HuH-7 (cell line): ENCODE results near the gene PLCG2.
"Not testable (repeated sequence)": the region's sequence is repeated elsewhere in the genome, so short reads cannot be mapped to it uniquely, and the experiment has no call there.

ENCODE experiments used
- DNase-seq: peaks from one replicate; pipeline ENCODE4 v3.0.0; 2011; ENCODE audit warnings: low spot score

PLCG2 gene

DNA sequence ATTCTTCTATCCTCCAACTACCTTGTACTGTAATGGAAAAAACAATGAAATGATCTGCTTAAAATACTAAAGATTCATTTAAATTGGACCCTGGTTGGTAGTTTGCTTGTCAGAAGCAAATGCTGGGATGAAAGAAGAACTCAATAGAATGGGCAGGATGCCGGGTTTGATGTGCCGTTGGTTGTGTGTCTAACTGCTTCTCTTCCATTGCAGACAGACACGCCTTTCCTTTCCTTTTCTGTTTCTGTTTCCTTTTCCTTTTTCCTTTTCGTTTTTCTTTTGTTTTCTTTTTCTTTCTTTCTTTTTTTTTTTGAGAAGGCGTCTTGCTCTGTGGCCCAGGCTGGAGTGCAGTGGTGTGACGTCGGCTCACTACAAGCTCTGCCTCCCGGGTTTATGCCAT lies 64.6 kb downstream of the PLCG2 start:
- no peak for DNase-seq

DNA sequence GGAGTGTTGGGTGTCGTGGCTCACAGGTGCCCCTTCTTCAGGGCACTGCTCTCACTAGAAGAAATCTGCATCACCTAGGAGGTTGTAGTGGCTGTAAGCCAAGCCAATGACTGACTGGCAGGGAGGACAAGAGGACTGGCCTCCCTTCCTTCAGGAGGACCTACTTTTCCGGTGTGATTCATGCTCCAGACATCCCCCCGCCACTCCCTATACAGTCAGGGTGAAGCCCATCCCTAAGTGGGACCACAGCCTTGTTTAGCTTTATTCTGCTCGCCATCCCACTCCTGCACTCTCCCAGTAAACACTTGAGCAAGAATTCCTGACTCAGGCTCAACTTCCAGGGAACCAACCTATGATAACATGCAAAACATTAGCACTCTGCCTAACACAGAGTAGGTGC lies 67.0 kb downstream of the PLCG2 start:
- no peak for DNase-seq

DNA sequence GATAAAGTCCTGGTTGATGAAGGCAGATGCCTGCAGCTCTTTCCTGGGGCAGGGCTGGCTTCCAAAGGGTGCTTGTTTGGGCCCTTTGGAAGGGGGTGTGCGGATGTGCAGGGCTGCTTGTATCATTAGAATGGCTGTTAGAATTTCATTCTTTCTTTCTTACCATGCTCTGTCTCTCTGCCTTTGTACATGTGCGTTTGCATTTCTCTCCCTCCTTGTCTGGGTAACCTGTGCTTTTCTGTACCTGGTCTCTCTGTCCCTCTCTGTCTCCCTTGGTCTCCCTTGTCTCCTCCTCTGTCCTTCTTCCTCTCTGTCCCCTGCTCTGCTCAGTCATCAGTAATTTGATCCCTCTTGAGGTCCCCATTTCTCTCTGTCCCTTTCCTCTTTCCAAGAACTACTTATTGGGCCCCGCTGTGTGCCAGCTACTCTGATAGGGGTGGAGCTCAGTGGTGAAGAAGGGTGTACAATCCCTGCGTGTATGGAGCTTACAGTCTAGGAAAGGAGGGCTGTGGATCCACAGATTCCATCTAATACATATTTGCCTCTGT lies 69.3 kb downstream of the PLCG2 start:
- DNase-seq: no peak

DNA sequence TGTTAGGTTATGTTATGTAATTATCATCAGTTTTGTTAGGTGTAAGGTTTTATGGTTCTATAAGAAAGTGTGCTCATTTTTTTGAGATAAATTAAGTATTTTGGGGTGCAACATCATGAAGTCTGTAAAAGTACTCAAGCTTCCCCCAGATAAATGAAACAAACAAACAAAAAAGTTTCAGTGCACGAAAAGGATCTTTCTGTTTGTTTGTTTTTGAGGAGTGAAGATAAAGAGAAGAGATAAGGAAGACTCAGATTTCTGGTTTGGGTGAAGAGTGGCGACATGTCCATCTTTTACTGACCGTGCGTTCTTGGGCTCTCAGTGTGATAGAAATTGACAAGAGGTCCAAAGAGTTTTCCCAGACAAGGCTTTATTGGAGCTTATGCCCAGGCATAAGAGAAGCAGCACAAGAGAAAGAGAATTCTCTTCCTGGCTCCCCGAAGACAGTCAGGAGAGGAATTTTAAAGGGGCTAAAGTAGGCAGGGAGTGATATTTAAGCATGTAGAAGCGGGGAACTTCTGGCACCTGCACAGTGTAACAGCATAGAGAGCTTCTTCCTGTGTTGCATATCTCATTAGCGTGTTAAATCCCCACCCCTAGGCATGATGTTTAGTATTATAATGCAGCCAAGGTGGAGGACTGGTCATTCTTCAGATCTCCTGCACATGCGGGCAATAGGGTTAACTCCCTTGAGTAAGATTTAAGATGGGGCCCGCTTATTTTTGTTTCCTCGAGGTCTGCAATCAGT lies 71.3 kb downstream of the PLCG2 start:
- no peak for DNase-seq

DNA sequence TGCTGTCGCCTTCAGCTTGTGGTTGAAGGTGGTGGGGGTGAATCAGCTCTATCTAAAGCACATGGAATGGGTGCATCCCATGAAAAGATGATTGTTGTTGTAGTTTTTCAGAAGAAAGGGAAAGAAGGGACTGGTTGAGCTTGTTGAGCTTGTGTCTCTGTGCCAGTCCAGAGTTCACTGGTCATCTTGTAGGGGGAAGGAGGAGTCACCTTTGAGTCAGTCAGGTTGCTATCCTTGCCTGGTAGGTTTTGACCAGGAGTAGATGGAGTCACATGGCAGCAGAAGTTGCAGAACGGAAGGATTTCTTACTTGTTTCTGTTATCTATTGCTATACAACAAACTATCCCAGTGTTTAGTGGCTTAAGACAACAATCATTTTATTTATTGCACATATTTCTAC lies 73.3 kb downstream of the PLCG2 start:
- no peak for DNase-seq

DNA sequence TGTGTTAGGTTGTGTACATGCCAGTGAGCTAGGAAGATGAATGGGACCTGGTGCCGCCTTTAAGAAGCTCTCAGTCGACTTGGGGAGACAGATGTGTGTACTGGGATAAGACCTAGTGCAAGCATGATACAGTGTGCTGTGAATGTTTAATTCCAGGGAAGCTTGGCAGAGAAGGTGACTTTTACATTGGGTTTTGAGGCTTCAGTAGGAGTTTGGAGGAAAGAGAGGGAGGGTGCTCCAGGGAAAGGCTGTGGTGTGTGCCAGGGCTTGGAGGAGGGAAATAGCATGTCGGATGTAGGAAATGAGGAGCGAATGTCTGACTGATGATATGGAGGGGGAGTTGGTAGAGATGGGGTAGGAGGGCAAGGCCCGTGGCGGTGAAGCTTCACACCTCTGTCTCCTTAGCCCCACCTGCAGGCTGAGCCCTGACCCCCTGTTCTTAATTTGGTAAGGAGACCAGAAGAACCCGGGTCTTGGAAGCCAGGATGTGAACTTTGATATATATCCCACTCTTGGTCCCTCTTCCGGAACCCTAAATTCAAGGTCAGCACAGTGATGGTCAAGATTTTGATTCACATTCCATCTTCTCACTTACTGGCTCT lies 76.6 kb downstream of the PLCG2 start:
- no peak for DNase-seq

DNA sequence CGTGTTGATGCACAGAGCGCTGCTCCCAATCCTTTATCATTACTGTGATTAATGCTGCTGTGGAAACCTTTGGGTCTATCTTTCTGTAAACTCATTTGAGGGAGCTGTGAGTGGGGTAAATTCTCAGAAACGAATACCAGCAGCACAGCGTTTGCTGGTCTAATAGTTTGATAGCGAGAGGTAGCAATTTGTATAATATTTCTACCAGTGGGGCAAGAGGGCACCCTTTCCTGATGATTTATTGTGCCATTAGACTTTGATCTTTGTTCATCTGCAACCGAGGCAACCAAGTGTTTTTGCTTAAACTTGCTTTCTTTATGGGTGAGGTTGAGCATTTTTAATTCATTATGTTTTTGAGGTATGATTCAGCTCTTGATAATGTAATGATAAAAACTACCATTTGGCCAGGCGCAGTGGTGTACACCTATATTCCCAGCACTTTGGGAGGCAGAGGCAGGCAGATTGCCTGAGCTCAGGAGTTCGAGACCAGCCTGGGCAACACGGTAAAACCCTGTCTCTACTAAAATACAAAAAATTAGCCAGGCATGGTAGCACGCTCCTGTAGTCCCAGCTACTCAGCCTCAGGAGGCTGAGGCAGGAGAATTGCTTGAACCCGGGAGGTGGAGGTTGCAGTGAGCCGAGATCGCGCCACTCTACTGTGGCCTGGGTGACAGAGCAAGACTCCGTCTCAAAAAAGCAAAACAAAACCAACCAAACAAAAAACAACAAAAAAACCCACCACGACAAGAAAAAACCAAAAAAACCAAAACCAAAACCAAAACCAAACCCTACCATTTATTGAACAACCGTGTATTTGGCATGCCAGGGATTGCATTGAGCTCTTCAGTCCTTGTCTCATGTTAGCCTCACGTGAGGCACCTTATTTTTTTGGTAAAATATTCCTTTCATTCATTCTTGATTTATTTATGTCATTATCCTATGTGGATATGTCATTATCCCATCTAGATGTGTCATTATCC lies 81.5 kb downstream of the PLCG2 start:
- no peak for DNase-seq

DNA sequence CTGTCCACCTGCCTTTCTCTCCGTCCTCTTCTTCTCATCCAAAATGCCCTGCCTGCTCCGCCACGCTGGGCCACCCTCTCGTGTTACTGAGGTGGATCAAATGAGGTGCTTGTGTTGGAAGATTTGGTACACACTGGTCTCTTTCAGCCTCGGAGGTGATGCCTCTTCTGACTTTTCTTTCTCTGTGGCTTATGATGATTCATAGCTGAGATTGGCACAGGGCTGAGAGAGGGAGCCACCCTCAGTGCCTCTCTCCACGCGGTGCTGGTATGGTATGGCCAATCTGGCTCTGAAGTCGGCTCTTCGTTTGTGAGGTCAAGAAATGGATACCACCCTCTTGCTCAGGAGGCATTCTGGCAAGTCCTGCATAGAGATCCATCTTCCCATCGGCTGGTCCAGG lies 82.4 kb downstream of the PLCG2 start:
- no peak for DNase-seq

DNA sequence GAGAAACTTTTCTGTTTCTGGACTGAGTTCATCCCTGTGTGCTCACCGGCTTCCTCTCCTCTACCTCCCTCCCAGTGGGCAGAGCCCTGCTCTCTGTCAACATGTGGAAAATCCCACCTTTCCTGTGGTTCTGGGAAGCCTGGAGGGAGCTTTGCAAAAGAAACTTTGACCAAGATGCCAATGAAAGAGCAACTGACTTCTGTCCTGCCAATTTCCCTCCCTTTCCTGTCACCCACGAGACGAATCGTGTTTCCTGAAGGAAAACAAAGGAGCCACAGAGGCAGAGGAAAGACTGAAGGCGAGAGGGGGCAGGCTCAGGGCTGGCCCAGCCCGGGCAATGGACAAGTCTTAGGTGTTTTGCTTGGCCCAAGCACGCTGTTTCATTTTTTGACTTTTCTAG lies 82.8 kb downstream of the PLCG2 start:
- DNase-seq: no peak

DNA sequence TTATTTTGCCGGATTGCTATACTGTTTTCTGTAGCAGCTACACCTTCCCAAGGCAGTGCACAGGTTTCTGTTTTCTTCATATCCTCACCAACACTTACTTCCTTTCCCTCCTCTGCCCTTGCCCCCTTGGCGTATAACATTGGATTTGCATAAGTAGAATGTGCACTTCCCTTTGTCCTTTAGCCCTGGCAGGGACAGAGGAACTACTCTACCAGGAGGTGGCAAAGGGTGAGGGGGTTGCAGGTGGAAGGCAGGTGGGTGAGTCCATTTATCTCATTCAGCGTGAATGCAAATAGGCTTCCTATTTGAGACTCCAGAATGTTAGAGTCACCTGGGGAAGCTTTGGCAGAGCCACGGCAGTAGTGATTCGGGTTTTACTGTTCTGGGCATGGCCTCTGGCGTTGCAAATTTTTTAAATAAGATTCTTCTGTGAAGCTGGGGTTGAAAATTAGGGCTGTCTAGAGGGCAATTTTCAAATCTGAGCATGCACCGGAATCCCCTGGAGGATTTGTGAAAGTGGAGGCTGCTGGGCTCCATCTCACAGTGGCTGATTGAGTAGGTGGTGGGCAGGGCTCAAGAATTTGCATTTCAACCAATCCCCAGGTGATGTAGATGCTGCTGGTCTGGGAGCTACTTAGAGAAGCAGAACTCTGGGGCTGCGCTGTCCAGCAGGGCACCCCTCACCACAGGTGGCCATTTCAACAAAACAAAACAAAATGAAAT lies 84.7 kb downstream of the PLCG2 start:
- no peak for DNase-seq

DNA sequence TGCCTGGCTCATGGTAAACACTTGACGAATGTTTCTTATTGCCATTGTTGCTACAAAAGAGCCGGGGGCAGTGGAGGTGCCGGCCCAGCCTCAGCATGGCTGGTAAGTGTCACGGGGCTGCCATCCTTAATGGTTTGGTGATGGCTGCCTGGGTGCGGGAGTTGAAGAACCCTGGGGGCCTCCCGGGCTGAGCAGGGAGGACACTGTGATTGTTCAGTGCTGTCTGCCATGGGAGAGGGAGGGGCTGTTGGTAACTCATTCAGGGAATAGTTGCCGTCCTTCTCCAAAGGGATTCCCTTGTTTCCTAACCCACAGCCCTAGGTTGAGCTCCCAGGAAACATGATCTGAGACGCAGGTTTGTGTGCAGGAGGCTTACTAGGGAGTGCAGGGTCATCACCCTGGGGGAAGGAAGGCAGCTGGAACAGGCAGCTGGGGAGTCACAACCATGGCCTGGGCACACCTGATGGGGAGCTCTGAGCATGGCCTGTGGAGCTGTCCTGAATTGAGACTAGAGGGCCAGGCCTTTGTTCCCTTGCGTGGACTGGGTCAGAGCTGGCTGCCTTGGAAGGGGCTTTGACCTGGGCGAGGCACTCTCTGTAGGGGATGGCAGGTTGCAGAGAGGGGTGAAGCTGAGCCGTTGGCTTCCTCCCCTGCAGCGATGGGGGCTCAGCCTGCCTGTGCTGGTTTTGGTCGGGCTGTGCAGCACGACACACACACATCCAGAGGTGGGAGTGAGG lies 85.7 kb downstream of the PLCG2 start:
- no peak for DNase-seq

DNA sequence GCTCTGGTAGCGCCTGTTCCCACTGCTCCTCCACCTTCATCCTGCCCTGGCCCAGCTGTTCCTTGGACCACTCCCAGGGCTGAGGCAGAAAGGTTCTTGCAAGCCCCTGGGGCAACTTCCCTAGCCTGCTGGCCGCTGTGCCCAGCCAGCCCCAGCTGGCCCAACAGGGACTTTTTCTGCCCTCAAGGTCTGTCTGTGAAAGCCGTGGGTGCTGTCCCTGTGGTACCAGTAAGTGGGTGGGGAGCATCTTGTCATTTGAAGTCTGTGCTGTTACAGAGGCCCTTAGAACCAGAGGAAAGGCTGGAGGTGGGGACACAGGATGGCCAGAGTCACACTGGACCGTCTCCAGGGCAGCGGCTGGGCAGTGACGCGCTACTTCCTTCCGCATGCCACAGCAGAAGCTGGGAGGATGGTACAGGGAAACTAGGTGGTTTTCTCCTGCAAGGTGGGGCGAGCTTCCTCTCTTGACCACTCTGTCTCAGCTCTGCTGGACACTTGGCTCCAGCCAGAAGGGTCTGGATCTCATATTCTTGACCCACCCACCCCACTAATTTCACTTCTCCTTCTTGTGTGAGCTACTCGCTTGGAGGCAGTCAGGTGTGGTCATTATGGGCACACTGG lies 87.8 kb downstream of the PLCG2 start:
- no peak for DNase-seq

DNA sequence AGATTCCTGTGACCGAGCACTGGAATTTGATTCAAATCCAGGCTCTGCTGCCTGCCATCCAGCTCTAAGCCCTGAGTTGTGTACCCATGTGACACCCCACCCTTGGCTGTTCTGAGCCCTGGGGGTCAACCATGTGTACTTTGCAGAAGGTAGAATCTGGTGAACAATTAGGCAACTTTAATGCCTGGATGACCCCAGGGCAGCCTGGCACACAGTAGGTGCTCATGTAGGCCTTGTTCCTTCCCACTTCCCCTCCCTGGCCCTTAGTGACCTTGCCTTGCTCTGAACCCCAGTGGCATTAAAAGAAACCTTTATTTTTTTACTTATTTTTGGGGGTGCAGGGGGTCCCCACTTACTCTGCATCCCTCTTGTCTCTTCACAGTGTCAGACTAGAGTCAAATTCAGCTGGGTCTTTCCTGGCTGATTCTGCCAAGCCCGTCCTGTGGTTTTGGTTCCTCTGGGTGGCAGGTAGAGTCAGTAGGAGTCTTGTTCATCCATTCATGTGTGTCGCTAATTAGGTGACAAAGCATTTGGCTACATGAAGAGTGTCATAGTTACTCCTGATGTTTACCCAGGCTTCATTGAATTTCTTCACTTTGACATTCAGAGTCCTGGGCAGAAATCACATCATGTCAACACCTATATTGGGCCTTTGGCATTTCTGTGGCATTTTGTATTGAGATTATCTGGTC lies 89.1 kb downstream of the PLCG2 start:
- DNase-seq: no peak

DNA sequence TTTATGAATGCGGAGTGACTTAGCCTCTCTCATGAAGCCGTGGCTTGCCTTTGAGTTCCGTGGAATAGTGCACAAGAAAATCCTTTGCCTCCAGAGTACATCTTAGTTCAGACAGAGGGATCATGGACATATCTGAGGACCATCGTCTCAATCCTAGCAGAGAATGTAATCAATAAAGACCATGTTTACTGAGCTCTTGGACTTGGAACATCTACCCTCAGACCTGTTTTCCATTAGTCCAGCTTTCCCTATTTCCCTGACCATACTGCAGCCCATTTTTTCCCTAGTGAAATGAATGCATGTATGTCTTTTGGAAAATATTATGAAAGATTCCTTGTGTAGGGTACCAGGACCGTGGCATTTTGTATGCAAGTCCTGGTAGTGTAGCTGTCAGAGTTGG lies 90.2 kb downstream of the PLCG2 start:
- DNase-seq: no peak

DNA sequence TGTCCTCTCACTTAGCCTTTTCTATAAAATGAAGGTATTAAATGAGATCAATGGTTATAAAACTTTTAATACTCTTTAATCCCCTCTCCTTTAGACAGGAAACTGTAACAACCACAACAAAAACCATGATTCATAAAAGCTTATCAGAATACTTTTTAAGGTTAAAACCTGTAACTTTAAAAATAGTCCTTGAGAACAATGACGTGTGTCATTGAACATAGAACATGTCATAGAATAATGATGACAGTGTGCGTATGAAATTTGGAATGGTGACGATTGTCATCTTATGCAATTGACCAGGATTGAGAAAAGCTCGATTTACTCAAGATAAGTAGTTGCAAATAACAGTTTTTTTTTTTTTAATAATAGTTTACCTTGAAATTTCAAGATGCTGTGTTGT lies 94.1 kb downstream of the PLCG2 start:
- no peak for DNase-seq

DNA sequence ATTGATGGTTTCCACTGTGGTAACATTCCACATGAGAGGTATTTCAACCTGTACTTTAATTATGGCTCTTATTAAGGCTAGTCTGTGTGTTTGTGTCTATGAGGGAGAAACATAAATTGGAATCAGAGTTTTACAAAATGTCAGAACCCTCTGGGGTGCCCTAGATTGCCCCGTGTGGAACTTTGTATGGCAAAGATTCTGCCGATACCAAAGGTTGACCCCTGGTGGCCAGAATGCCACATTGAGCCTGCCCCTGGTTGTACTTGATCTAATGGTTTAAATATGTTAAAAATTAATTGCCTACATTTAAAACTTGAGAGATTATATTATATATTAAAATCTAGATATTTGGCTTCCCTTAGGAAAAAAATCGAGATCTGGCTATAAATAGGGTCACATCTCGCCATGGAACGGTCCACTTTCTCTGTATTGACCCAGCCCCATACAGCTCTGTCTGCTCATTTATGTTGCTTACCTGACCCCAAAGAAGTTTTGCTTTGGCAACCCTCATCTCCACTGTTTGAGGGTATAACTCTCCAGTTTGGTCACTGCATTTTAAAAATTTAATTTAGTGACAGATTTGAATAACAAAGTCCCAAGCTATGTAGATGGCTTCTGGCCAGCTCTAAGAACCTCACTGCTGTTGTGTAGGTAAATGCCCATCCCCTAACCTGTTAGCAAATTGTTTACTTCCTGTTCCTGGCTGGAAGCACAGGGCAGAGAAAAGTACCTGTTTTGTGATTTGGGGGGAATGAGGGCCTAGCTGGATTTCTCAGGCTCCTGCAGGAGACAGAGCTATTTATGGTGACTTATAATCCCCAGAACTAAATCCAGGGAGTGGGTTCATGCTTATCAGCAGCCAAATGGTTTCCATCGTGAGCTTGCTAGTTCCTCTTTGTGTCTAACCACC lies 95.0 kb downstream of the PLCG2 start:
- peak; percentile 64 for DNase-seq

DNA sequence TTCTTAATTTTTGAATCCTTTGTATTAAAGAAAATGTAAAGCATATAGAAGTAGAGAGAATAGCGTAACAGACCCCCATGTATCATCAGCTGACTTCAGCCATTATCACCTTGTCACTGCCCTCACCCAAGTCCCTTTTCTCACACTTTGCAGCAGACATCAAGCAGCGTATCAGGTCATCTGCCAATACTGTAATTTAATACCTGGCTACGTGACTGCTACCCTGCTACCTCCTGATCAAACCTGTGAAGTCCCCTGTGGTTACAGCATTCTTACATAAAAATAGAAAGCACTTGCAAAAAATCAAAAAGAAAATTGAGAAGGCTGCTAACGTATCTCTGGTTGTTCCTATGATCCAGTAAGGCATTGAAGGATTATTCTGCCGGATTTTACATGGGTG lies 96.4 kb downstream of the PLCG2 start:
- no peak for DNase-seq

DNA sequence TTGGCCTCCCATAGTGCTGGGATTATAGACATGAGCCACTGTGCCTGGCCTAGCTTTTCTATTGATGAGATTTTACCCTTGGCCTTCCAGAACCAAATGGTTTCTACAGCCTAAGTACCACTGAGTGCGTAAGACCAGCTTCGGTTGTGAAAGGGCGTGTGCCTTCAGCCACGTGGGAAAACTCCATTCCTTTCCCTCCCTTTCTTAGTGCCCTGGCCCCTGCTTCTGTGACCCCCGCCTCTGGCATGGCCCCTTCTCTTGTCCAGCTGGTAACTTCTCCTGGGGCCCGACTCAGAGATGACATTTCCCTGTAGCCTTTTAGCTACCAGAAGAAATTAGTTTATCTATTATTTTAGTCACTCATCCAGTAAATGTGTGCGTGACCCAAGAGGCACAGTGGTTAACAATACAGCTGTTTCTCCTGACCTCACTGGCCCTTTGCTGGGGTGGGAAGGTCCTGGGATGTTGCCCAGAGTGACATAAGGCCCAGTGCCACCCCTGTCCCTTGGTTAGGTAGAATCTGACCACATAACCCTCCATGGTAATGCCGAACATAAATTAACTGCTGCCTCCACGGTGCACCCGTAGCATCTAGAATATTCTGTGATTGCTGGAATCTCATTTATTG lies 97.3 kb downstream of the PLCG2 start:
- DNase-seq: no peak

DNA sequence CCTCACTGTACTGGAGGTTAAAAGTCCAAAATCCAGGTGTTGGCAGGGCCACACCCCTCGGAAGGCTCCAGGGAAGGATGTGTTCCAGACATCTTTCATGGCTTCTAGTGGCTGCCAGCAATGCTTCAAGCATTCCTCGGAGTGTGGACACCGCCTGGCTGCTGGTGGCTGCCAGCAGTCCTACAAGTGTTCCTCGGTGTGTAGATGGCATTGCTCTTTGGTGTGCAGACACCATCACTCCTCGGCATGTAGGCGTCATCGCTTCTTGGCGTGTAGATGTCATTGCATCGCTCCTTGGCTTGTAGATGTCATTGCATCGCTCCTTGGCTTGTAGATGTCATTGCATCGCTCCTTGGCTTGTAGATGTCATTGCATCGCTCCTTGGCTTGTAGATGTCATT lies 98.4 kb downstream of the PLCG2 start:
- not testable (repeated sequence) for DNase-seq
